ENCODE results near the gene ADCY7.

- TF ChIP-seq EZH2 (IDR thresholded peaks at IDR 0.05; ENCODE audit: borderline replicate concordance, low read depth, low read length, poor library complexity, severe bottlenecking) (no peak), CTCF (conservative IDR thresholded peaks at IDR 0.05; ENCODE audit: low read depth, low read length) (no peak)
Observed at GRCh38 chr16:50331570-50331969, 65.2 kb downstream of the ADCY7 start.
